H1 (cell line): Measurements from ENCODE around the gene FGF14. TPM values are rescaled to one million over a fixed set of nuclear protein-coding genes. Genes with fewer than 3 reads are reported as not detected.

ENCODE experiments used
- ASH2L ChIP-seq: fragments of 200-600, 300-600 bp; sonication (generic); IDR thresholded peaks from one replicate; pipeline ENCODE4 v1.7.1; 2017; ENCODE audit warnings: low read length
- BRCA1 ChIP-seq: IDR thresholded peaks from 2 replicates; pipeline ENCODE4 v1.6.1; 2012; ENCODE audit warnings: low read depth, low read length, improper control_type of control experiment
- RNF2 ChIP-seq: fragments of 200-900, 300-1000 bp; sonication (generic); IDR thresholded peaks from 2 replicates; pipeline ENCODE4 v1.7.1; 2016; ENCODE audit warnings: borderline replicate concordance, low read depth, mild to moderate bottlenecking, antibody characterized with exemption, low read length; ENCODE audit not compliant: poor library complexity, severe bottlenecking; ENCODE audit errors: missing control alignments
- TEAD4 ChIP-seq: IDR thresholded peaks from 2 replicates; pipeline ENCODE4 v1.6.1; 2012; ENCODE audit warnings: low read depth, low read length, inconsistent platforms, mixed read lengths
- polyA plus RNA-seq, 7 experiments: library from polyadenylated mRNA; depleted of rRNA in 3 of 7; stranded (reverse) in 5 of 7; unstranded in 2 of 7; fragments of >200 nt in 5 of 7; fragments of 200-250 nt in 2 of 7; gene quantifications; 1 replicate in 5 of 7; 2 replicates in 1 of 7; 4 replicates in 1 of 7; pipeline versions ENCODE4 v1.2.1 to v1.2.3, GENCODE V29; 2011 to 2013; ENCODE audit warnings: missing spikeins in 2 of 7, mixed read lengths in 2 of 7
- total RNA-seq: library from RNA; stranded (reverse); fragmentation: NEBNext Ultra II Directional; extraction: Animal tissue kit (Norgen Biotek cat#: 25700); gene quantifications from 2 replicates; pipeline ENCODE4 v1.2.1, GENCODE V29; 2021
- TF ChIP-seq, protein P1 (sequence below): IDR thresholded peaks from 2 replicates; pipeline ENCODE4 v1.6.1; 2011; ENCODE audit warnings: low read depth, mild to moderate bottlenecking, low read length; ENCODE audit not compliant: insufficient read depth
- TF ChIP-seq, protein P2 (sequence below): IDR thresholded peaks from 2 replicates; pipeline ENCODE4 v1.6.1; 2011; ENCODE audit warnings: low read length, improper control_type of control experiment

The FGF14 gene
- total and polyA plus RNA-seq, 2 of the 8 experiments (the other 6 are each of a cell fraction or from before 2014, with no cell fraction given) = 0.05 to 0.58 TPM

DNA sequence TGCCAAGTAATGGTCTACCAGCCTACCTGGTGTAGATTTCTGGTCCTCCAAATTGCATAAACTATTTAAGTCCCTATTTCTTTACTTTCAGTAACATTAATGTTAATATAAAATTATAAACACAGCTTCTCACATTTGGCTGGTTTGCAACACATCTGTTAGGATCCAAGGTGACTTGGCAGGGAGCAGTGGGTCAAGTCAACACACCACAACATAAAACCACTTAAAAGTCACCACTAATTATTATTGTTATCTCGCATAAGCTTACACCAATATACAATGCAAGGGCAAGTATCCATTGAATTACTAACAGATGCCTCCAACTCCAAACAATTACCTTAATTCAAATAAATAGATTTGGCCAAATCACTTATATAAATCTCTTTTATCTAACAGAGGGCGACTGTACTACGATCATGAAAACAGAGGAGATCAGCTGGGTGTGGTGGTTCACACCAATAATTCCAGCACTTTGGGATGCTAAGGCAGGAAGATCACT is 74.7 kb downstream of the FGF14 start (continued):
- TF ChIP-seq, protein P1, sequence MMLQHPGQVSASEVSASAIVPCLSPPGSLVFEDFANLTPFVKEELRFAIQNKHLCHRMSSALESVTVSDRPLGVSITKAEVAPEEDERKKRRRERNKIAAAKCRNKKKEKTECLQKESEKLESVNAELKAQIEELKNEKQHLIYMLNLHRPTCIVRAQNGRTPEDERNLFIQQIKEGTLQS = no peak
- TF ChIP-seq ASH2L (no peak), RNF2 (no peak), TEAD4 (no peak), BRCA1 (no peak)
- TF ChIP-seq, protein P2, sequence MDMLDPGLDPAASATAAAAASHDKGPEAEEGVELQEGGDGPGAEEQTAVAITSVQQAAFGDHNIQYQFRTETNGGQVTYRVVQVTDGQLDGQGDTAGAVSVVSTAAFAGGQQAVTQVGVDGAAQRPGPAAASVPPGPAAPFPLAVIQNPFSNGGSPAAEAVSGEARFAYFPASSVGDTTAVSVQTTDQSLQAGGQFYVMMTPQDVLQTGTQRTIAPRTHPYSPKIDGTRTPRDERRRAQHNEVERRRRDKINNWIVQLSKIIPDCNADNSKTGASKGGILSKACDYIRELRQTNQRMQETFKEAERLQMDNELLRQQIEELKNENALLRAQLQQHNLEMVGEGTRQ = no peak
